ENCODE measurements around the gene SLC7A10.

GRCh38 chr19:33217881-33218280 lies 7.8 kb downstream of the SLC7A10 start:
- TF ChIP-seq CTCF (IDR thresholded peaks at IDR 0.05) (no peak), POLR2A (IDR thresholded peaks at IDR 0.05) (no peak)
